ENCODE results near the gene PPIL1. TPM values are rescaled to one million over a fixed set of nuclear protein-coding genes. Genes with fewer than 3 reads are reported as not detected.

Gene PPIL1
- total RNA-seq, 1 donor from 2014 or later: 18.9 TPM

DNA sequence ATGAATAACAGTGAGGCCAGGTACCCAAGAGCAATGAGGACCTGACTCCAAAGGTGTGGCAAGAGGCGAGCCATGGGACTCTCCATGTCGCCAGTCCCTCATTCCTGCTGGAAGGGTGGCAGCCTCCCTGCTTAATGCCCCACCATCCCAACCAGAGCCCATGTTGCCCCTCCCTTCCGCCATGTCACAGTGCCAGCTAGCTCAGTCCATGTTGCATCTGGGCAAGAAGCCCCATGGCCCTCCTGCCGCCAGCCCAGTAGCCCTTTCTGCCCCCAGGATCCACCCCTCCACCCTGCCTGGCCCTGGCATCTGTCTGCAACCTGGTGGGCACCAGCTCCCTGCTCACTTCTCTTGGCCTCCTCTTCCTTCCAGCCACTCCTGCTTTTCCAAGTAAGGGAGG, 29.4 kb downstream of the PPIL1 start:
- DNase-seq (ENCODE audit: extremely low spot score in 2 of 2): no peak
- no peak overlapping the region for H3K4me3 ChIP-seq
- no peak overlapping the region for H3K27ac ChIP-seq
- intact Hi-C loops (cut with DNase I): no loop called here
- peaks cover 24% of the 10 kb centered on the region for H3K4me1 ChIP-seq
- TF ChIP-seq POLR2AphosphoS5 (IDR thresholded peaks at IDR 0.05; ENCODE audit: insufficient read depth in 1 of 2, low read depth in 1 of 2): no peak
- TF ChIP-seq, protein P1, sequence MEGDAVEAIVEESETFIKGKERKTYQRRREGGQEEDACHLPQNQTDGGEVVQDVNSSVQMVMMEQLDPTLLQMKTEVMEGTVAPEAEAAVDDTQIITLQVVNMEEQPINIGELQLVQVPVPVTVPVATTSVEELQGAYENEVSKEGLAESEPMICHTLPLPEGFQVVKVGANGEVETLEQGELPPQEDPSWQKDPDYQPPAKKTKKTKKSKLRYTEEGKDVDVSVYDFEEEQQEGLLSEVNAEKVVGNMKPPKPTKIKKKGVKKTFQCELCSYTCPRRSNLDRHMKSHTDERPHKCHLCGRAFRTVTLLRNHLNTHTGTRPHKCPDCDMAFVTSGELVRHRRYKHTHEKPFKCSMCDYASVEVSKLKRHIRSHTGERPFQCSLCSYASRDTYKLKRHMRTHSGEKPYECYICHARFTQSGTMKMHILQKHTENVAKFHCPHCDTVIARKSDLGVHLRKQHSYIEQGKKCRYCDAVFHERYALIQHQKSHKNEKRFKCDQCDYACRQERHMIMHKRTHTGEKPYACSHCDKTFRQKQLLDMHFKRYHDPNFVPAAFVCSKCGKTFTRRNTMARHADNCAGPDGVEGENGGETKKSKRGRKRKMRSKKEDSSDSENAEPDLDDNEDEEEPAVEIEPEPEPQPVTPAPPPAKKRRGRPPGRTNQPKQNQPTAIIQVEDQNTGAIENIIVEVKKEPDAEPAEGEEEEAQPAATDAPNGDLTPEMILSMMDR (IDR thresholded peaks at IDR 0.05): no peak
- no peak for TF ChIP-seq POLR2A (IDR thresholded peaks at IDR 0.05)
- no peaks in the 10 kb centered on the region for H3K9me3 ChIP-seq
- no peaks in the 10 kb centered on the region for H3K36me3 ChIP-seq
- no peaks in the 10 kb centered on the region for H3K27me3 ChIP-seq

GRCh38 chr6:36844232-36845170, 30.1 kb downstream of the PPIL1 start:
- no peak for TF ChIP-seq POLR2AphosphoS5 (IDR thresholded peaks at IDR 0.05; ENCODE audit: insufficient read depth in 1 of 2, low read depth in 1 of 2)
- TF ChIP-seq, protein P1 (IDR thresholded peaks at IDR 0.05): no peak
- no peak for TF ChIP-seq POLR2A (IDR thresholded peaks at IDR 0.05)
- Histone ChIP-seq H3K36me3 (no peaks in the 10 kb centered on the region), H3K9me3 (no peaks in the 10 kb centered on the region), H3K4me3 (no peak overlapping the region), H3K27ac (no peak overlapping the region), H3K4me1 (peaks cover 28% of the 10 kb centered on the region), H3K27me3 (no peaks in the 10 kb centered on the region)
- intact Hi-C loops (cut with DNase I): no loop called here
- no peak for DNase-seq (ENCODE audit: extremely low spot score in 2 of 2)

DNA sequence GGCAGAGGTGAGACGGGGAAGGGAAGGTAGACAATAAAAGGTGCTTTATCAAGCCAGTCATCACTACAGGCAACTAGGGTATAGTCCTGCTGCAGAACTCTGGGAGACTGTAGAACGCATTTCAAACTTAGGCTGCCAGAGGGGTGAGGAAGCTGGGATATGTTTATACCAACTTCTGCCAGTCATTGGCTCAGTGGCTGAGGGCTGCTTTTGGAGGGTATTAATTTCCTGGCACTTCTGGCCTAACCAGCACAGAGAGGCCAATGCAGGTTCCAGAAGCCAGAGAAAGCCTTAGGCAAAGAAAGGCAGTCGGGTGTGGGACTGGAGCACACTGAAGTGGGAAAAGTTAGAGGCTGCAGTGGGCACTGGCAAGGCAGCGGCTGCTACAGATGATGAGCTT, 31.4 kb downstream of the PPIL1 start:
- no peak for DNase-seq (ENCODE audit: extremely low spot score in 2 of 2)
- TF ChIP-seq, protein P1 (IDR thresholded peaks at IDR 0.05): no peak
- TF ChIP-seq POLR2A (IDR thresholded peaks at IDR 0.05) (no peak), POLR2AphosphoS5 (IDR thresholded peaks at IDR 0.05; ENCODE audit: insufficient read depth in 1 of 2, low read depth in 1 of 2) (no peak)
- intact Hi-C loops (cut with DNase I): no loop called here

GRCh38 chr6:36841756-36842155, 32.8 kb downstream of the PPIL1 start:
- Histone ChIP-seq H3K27ac (no peak overlapping the region), H3K4me3 (no peak overlapping the region), H3K27me3 (no peaks in the 10 kb centered on the region), H3K9me3 (no peaks in the 10 kb centered on the region), H3K4me1 (peaks cover 25% of the 10 kb centered on the region), H3K36me3 (no peaks in the 10 kb centered on the region)
- no peak for TF ChIP-seq POLR2AphosphoS5 (IDR thresholded peaks at IDR 0.05; ENCODE audit: insufficient read depth in 1 of 2, low read depth in 1 of 2)
- intact Hi-C loops (cut with DNase I): no loop called here
- no peak for DNase-seq (ENCODE audit: extremely low spot score in 2 of 2)

More for the DNA sequence above, 31.4 kb downstream of the PPIL1 start:
- Histone ChIP-seq H3K4me1 (peaks cover 25% of the 10 kb centered on the region), H3K27ac (no peak overlapping the region), H3K27me3 (no peaks in the 10 kb centered on the region), H3K9me3 (no peaks in the 10 kb centered on the region), H3K36me3 (no peaks in the 10 kb centered on the region), H3K4me3 (no peak overlapping the region)

- no peak for DNase-seq (ENCODE audit: extremely low spot score in 2 of 2)
- Histone ChIP-seq H3K4me1 (peaks cover 25% of the 10 kb centered on the region), H3K4me3 (peak overlapping the region; percentile 46 to 80), H3K27me3 (no peaks in the 10 kb centered on the region), H3K36me3 (no peaks in the 10 kb centered on the region), H3K9me3 (no peaks in the 10 kb centered on the region), H3K27ac (peak overlapping the region; percentile 60)
- TF ChIP-seq POLR2AphosphoS5 (IDR thresholded peaks at IDR 0.05; ENCODE audit: insufficient read depth in 1 of 2, low read depth in 1 of 2) (peak in 1 of 2 donors; percentile 56), POLR2A (IDR thresholded peaks at IDR 0.05) (no peak)
- intact Hi-C loops (cut with DNase I): no loop called here
Measured at GRCh38 chr6:36840432-36841403, 33.9 kb downstream of the PPIL1 start.

Measured in vagina (tissue), 2 donors.